ENCODE measurements around the gene ZNF423.

ZNF423 gene

DNA sequence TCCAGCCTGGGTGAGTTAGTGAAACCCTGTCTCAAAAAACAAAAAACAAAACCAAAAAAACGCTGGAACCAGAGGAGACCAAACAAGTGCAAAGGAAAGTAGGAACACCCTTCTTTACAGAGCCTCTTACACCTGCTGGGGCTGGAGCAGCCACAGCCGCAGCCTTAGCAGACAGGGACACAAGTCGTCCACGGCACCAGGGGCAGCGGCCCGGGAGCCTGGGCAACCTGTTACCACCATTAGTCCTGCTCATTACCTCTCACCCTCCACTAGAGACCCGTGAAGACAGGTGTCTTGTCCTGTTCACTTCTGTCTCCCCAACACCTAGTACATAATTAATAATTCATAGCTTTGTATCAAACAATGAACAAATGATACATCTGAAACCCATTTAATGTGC is 398.7 kb downstream of the ZNF423 start:
- no peak for DNase-seq
- Histone ChIP-seq H3K27ac (ENCODE audit: low read length) (no peak overlapping the region), H3K27me3 (replicated peaks; ENCODE audit: insufficient read depth, low read length) (no peaks in the 10 kb centered on the region), H3F3A (ENCODE audit: insufficient read depth, low read length) (no peaks in the 10 kb centered on the region), H3K36me3 (replicated peaks; ENCODE audit: insufficient read depth, low read length) (no peaks in the 10 kb centered on the region), H3K9ac (ENCODE audit: low read length) (no peak overlapping the region), H3K79me2 (ENCODE audit: low read length) (no peaks in the 10 kb centered on the region), H3K4me2 (ENCODE audit: low read depth, low read length) (no peak overlapping the region), H2AFZ (ENCODE audit: low read length) (no peak overlapping the region), H3K4me1 (ENCODE audit: low read length) (peaks cover under 1% of the 10 kb centered on the region), H3K4me3 (ENCODE audit: low read length) (no peak overlapping the region), H4K20me1 (ENCODE audit: insufficient read depth, low read length) (no peaks in the 10 kb centered on the region), H3K9me2 (replicated peaks; ENCODE audit: insufficient read depth, low read length) (no peaks in the 10 kb centered on the region), H3K9me3 (replicated peaks; ENCODE audit: insufficient read depth, low read length) (no peaks in the 10 kb centered on the region)
- TF ChIP-seq EZH2phosphoT487 (IDR thresholded peaks at IDR 0.05; ENCODE audit: low read length), result no peak
- TF ChIP-seq, protein P1, sequence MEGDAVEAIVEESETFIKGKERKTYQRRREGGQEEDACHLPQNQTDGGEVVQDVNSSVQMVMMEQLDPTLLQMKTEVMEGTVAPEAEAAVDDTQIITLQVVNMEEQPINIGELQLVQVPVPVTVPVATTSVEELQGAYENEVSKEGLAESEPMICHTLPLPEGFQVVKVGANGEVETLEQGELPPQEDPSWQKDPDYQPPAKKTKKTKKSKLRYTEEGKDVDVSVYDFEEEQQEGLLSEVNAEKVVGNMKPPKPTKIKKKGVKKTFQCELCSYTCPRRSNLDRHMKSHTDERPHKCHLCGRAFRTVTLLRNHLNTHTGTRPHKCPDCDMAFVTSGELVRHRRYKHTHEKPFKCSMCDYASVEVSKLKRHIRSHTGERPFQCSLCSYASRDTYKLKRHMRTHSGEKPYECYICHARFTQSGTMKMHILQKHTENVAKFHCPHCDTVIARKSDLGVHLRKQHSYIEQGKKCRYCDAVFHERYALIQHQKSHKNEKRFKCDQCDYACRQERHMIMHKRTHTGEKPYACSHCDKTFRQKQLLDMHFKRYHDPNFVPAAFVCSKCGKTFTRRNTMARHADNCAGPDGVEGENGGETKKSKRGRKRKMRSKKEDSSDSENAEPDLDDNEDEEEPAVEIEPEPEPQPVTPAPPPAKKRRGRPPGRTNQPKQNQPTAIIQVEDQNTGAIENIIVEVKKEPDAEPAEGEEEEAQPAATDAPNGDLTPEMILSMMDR (IDR thresholded peaks at IDR 0.05; ENCODE audit: low read length), result no peak
- no peak for TF ChIP-seq EZH2 (optimal IDR thresholded peaks at IDR 0.05; ENCODE audit: low read depth, low read length)

DNA sequence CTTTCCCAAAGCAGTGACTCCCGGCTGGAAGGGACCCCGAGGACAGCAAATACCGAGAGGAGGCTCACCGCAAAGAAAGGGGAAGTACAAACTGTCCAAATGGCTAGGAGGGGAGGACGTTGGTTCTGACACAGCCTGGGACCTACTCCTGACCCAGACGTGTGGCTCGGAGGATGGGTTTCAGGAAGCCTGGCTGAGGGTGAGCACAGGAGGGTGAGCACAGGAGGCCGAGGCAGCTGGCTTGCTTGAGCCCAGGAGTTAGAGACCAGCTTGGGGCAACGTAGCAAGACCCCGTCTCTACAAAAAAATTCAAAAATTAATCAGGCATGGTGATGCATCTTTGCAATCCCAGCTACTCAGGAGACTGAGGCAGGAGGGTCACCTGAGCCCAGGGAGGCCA is 399.1 kb downstream of the ZNF423 start:
- H3K27me3 ChIP-seq (replicated peaks; ENCODE audit: insufficient read depth, low read length), result no peaks in the 10 kb centered on the region

DNA sequence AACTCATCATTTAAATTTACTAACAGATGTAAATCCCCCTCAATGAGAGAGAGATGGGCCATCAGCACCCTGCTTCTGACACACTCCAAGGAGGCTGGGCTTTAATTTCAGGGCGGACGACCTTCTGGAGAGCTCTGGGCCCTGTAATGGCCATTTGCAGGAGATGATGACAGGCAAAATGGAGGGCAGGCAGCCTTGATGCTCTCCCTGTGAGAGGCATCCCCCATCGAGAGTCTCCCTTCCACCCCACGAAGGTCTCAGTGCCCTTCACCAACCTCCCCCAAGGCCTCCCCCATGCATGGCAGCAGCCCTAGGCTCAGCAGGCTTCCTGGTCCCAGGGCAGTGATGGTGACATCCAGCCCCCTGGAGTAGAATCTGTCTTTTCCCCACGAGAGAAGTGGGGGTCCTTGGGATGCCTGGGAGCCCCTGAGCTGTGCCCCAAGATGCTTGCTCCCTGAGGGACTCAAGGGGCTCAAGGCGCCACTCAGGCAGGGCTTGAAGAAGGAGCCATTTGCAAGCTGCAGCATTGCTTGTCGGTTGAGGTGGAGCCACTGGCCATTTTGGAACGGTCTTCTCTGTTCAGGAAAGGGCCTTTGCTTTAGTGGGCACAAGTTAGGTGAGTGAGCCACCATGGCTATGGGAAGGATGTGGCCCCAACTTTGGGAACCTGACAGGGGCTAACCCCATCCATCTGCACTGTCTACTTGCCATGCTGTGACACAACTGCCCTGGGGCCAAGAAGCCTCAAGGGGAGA is 399.7 kb downstream of the ZNF423 start:
- no peak overlapping the region for H3K4me2 ChIP-seq (ENCODE audit: low read depth, low read length)
- no peaks in the 10 kb centered on the region for H4K20me1 ChIP-seq (ENCODE audit: insufficient read depth, low read length)
- TF ChIP-seq, protein P1 (IDR thresholded peaks at IDR 0.05; ENCODE audit: low read length), result no peak
- TF ChIP-seq EZH2 (optimal IDR thresholded peaks at IDR 0.05; ENCODE audit: low read depth, low read length) (no peak), EZH2phosphoT487 (IDR thresholded peaks at IDR 0.05; ENCODE audit: low read length) (no peak)
- no peak for DNase-seq
- H3F3A ChIP-seq (ENCODE audit: insufficient read depth, low read length), result no peaks in the 10 kb centered on the region
- H3K4me1 ChIP-seq (ENCODE audit: low read length), result no peaks in the 10 kb centered on the region
- no peak overlapping the region for H3K27ac ChIP-seq (ENCODE audit: low read length)
- no peaks in the 10 kb centered on the region for H3K27me3 ChIP-seq (replicated peaks; ENCODE audit: insufficient read depth, low read length)
- no peaks in the 10 kb centered on the region for H3K9me2 ChIP-seq (replicated peaks; ENCODE audit: insufficient read depth, low read length)
- no peaks in the 10 kb centered on the region for H3K36me3 ChIP-seq (replicated peaks; ENCODE audit: insufficient read depth, low read length)
- no peak overlapping the region for H3K9ac ChIP-seq (ENCODE audit: low read length)
- no peak overlapping the region for H3K4me3 ChIP-seq (ENCODE audit: low read length)
- H3K9me3 ChIP-seq (replicated peaks; ENCODE audit: insufficient read depth, low read length), result no peaks in the 10 kb centered on the region
- no peak overlapping the region for H2AFZ ChIP-seq (ENCODE audit: low read length)
- H3K79me2 ChIP-seq (ENCODE audit: low read length), result no peaks in the 10 kb centered on the region

More for the DNA sequence above, 399.1 kb downstream of the ZNF423 start:
- Histone ChIP-seq H3K4me1 (ENCODE audit: low read length) (no peaks in the 10 kb centered on the region), H3K9ac (ENCODE audit: low read length) (no peak overlapping the region), H3K4me3 (ENCODE audit: low read length) (no peak overlapping the region), H4K20me1 (ENCODE audit: insufficient read depth, low read length) (no peaks in the 10 kb centered on the region), H3F3A (ENCODE audit: insufficient read depth, low read length) (no peaks in the 10 kb centered on the region), H3K79me2 (ENCODE audit: low read length) (no peaks in the 10 kb centered on the region), H3K9me3 (replicated peaks; ENCODE audit: insufficient read depth, low read length) (no peaks in the 10 kb centered on the region), H3K9me2 (replicated peaks; ENCODE audit: insufficient read depth, low read length) (no peaks in the 10 kb centered on the region), H3K36me3 (replicated peaks; ENCODE audit: insufficient read depth, low read length) (no peaks in the 10 kb centered on the region), H3K27ac (ENCODE audit: low read length) (no peak overlapping the region), H3K4me2 (ENCODE audit: low read depth, low read length) (no peak overlapping the region), H2AFZ (ENCODE audit: low read length) (no peak overlapping the region)
- TF ChIP-seq EZH2 (optimal IDR thresholded peaks at IDR 0.05; ENCODE audit: low read depth, low read length) (no peak), EZH2phosphoT487 (IDR thresholded peaks at IDR 0.05; ENCODE audit: low read length) (no peak)
- TF ChIP-seq, protein P1 (IDR thresholded peaks at IDR 0.05; ENCODE audit: low read length), result no peak
- DNase-seq, result no peak

All from MM.1S (cell line).